Right lobe of liver (tissue), 6 donors: Measurements from ENCODE around the gene NDRG3. TPM values are rescaled to one million over a fixed set of nuclear protein-coding genes. Genes with fewer than 3 reads are reported as not detected.

Source experiments
- ATAC-seq, 4 donors: fragments of 200-7000 bp; cut with Tn5 transposase; one replicate each; pipeline ENCODE4 v1.9.1; 2020; ENCODE audit warnings: mild to moderate bottlenecking in 4 of 4, moderate library complexity in 4 of 4
- DNase-seq, 3 donors: peaks; one replicate each; pipeline ENCODE4 v3.0.0-alpha.2; 2020
- H3K27ac ChIP-seq, 3 donors: fragments of 200-600 bp; one replicate each; pipeline ENCODE4 v1.8.0; 2022
- H3K27me3 ChIP-seq, 2 donors: fragments of 200-600 bp; one replicate each; pipeline ENCODE4 v1.8.0; 2022
- H3K36me3 ChIP-seq, 4 donors: fragments of 200-600 bp; sonication (generic) in 1 of 4; one replicate each; pipeline versions ENCODE4 v1.5.1 to v1.8.0; 2017 to 2022; ENCODE audit warnings: control low read depth in 1 of 4
- H3K4me1 ChIP-seq, 4 donors: fragments of 200-600 bp; sonication (generic) in 1 of 4; one replicate each; pipeline versions ENCODE4 v1.5.1 to v1.8.0; 2017 to 2022; ENCODE audit warnings: control low read depth in 1 of 4
- H3K4me3 ChIP-seq, 3 donors: fragments of 200-600 bp; one replicate each; pipeline ENCODE4 v1.8.0; 2022
- H3K9me3 ChIP-seq, 4 donors: fragments of 200-600 bp; sonication (generic) in 1 of 4; one replicate each; pipeline versions ENCODE4 v1.5.1 to v1.8.0; 2017 to 2022; ENCODE audit warnings: control low read depth in 1 of 4
- CTCF ChIP-seq, 4 donors: fragments of 200-600 bp in 3 of 4; fragments of 450-650 bp in 1 of 4; IDR thresholded peaks; one replicate each; pipeline versions ENCODE4 v1.5.1 to v1.8.0; 2016 to 2022; ENCODE audit warnings: antibody characterized with exemption in 4 of 4, mild to moderate bottlenecking in 2 of 4
- POLR2A ChIP-seq: fragments of 450-650 bp; IDR thresholded peaks from one replicate; pipeline ENCODE4 v1.6.1; 2017; ENCODE audit warnings: antibody characterized with exemption, mild to moderate bottlenecking
- WGBS: methylation state at CpG from one replicate; pipeline ENCODE4 v1.1.6; 2018; ENCODE audit warnings: low coverage, low lambda C conversion rate; ENCODE audit not compliant: insufficient coverage; ENCODE audit errors: missing lambda C conversion rate; 5-methylcytosine and 5-hydroxymethylcytosine counted together
- intact Hi-C, 2 donors: fragments of 100-400 bp; cut with DNase I; formaldehyde crosslinking; loops; one replicate each; pipeline versions ENCODE4 v1.11.2 to v1.14.1; 2022
- total RNA-seq, 6 experiments: library from RNA; depleted of rRNA in 2 of 6; stranded (reverse); fragments of >200 nt in 2 of 6; fragmentation: NEBNext Ultra II Directional in 3 of 6; extraction: Animal tissue kit (Norgen Biotek cat#: 25700) in 3 of 6; gene quantifications; one replicate each; pipeline versions ENCODE4 v1.1.0 to v1.2.4, GENCODE V29; 2016 to 2023
- donor health status: DM: no; HTN: yes; CAD: no.
- donor health status: DM: no; HTN: no; CAD: no.
- donor health status: DM: no; HTN: no; CAD: no.
- donor health status: DM: no; HTN: yes; CAD: no.
- donor health status: DM: no; HTN: yes; CAD: no.

The NDRG3 gene
- total RNA-seq, 6 experiments from 2014 or later: 5.2 to 8.0 (median 7.0) TPM

- Histone ChIP-seq H3K4me1 (no peaks in the 10 kb centered on the region), H3K36me3 (no peaks in the 10 kb centered on the region), H3K27ac (no peak overlapping the region), H3K9me3 (no peaks in the 10 kb centered on the region), H3K27me3 (no peaks in the 10 kb centered on the region), H3K4me3 (no peak overlapping the region)
- intact Hi-C loops: no loop called here
- DNase-seq: peak in 1 of 3 donors; percentile 33
- 17% methylated on average over 9 of the region's 14 CpGs for WGBS
- TF ChIP-seq POLR2A (no peak), CTCF (IDR thresholded peaks at IDR 0.05) (no peak)
- ATAC-seq: peak; percentile 71 to 95 (median 80)
These were observed 121.6 kb downstream of the NDRG3 start for GRCh38 chr20:36624068-36624943.

GRCh38 chr20:36623444-36623843 is 122.4 kb downstream of the NDRG3 start:
- H3K27me3 ChIP-seq: no peaks in the 10 kb centered on the region
- WGBS: 63% methylated on average over 2 of the region's 2 CpGs
- TF ChIP-seq POLR2A: no peak
- TF ChIP-seq CTCF (IDR thresholded peaks at IDR 0.05): no peak
- H3K9me3 ChIP-seq: no peaks in the 10 kb centered on the region
- ATAC-seq: no peak
- no peaks in the 10 kb centered on the region for H3K36me3 ChIP-seq
- no peak overlapping the region for H3K4me3 ChIP-seq
- H3K27ac ChIP-seq: no peak overlapping the region
- no peaks in the 10 kb centered on the region for H3K4me1 ChIP-seq
- no peak for DNase-seq
- intact Hi-C loops: no loop called here

GRCh38 chr20:36620917-36621316 is 125.0 kb downstream of the NDRG3 start:
- H3K36me3 ChIP-seq: no peaks in the 10 kb centered on the region
- H3K9me3 ChIP-seq: no peaks in the 10 kb centered on the region
- no peak overlapping the region for H3K4me3 ChIP-seq
- ATAC-seq (no peak), DNase-seq (no peak)
- TF ChIP-seq POLR2A (no peak), CTCF (IDR thresholded peaks at IDR 0.05) (no peak)
- no peaks in the 10 kb centered on the region for H3K4me1 ChIP-seq
- intact Hi-C loops: no loop called here
- H3K27ac ChIP-seq: no peak overlapping the region
- WGBS: 93% methylated on average over 5 of the region's 5 CpGs
- H3K27me3 ChIP-seq: no peaks in the 10 kb centered on the region

- peaks cover 4 to 48% (median 30%) of the 10 kb centered on the region in 4 donors for H3K36me3 ChIP-seq
- H3K9me3 ChIP-seq: no peaks in the 10 kb centered on the region
- ATAC-seq (peak in 3 of 4 donors; percentile 13 to 31 (median 13)), DNase-seq (no peak)
- intact Hi-C loops: loop anchor here in 1 of 2 donors (10.0 kb wide), 1 partner anchor 140 kb away; no protein-coding TSS in a partner anchor
- no peaks in the 10 kb centered on the region for H3K4me1 ChIP-seq
- no peak overlapping the region for H3K27ac ChIP-seq
- H3K4me3 ChIP-seq: no peak overlapping the region
- H3K27me3 ChIP-seq: no peaks in the 10 kb centered on the region
- no peak for TF ChIP-seq CTCF (IDR thresholded peaks at IDR 0.05)
- TF ChIP-seq POLR2A: no peak
- 82% methylated on average over 11 of the region's 14 CpGs for WGBS
These were observed 130.9 kb downstream of the NDRG3 start for GRCh38 chr20:36614781-36615557.
